OCI-LY1 (cell line): ENCODE measurements around the gene SERPINA1.

Experiments
- CTCF ChIP-seq: fragments of 200-600 bp; sonication (generic), shearing (Covaris generic); IDR thresholded peaks from 2 replicates; pipeline ENCODE4 v1.5.1; 2017; ENCODE audit warnings: mild to moderate bottlenecking, antibody characterized with exemption, low read length, moderate library complexity, mixed read lengths
- EZH2 ChIP-seq: fragments of 200-600 bp; sonication (generic), shearing (Covaris generic); IDR thresholded peaks from 2 replicates; pipeline ENCODE4 v1.8.0; 2017; ENCODE audit warnings: borderline replicate concordance, mixed run types, mild to moderate bottlenecking, antibody characterized with exemption, low read length, moderate library complexity, mixed read lengths

GRCh38 chr14:94341656-94342333 lies 46.6 kb downstream of the SERPINA1 start:
- TF ChIP-seq CTCF (no peak), EZH2 (no peak)
